HCT116 (cell line): ENCODE measurements around the gene ARHGAP8. TPM values are rescaled to one million over a fixed set of nuclear protein-coding genes. Genes with fewer than 3 reads are reported as not detected.

Experiments
- ATAC-seq: fragments of 200-7000 bp; cut with Tn5 transposase; 2 replicates; pipeline ENCODE4 v1.9.1; 2020; ENCODE audit warnings: mild to moderate bottlenecking, moderate library complexity
- BruUV-seq: library from RNA; stranded (reverse); fragments of 400-500 nt; replicated peaks from 2 replicates; lab custom pipeline; 2021; lab: Mats Ljungman, UMichigan
- CTCF ChIA-PET: fragments of 300-600 bp; sonication (Branson Sonifier 250); formaldehyde crosslinking; loops from one replicate; lab custom pipeline; 2021; ENCODE audit warnings: antibody characterized with exemption; lab: Charles Lee
- POLR2A ChIA-PET: fragments of 300-600, 350-600 bp; sonication (Branson Sonifier 250); formaldehyde crosslinking; loops from one replicate; lab custom pipeline; 2021; ENCODE audit warnings: antibody characterized with exemption; lab: Charles Lee
- RAD21 ChIA-PET, 2 experiments: fragments of 300-600 bp; sonication (Branson Sonifier 250); formaldehyde crosslinking; loops; one replicate each; lab custom pipeline; 2023; ENCODE audit warnings: low total read pairs in 2 of 2; ENCODE audit not compliant: uncharacterized antibody in 2 of 2, unreplicated experiment in 2 of 2, low non-redundant PET in 1 of 2; lab: Charles Lee
- DNase-seq: peaks from one replicate; pipeline ENCODE4 v3.0.0-alpha.2; 2010; ENCODE audit warnings: low read depth, low spot score
- H2AFZ ChIP-seq: fragments of 200-600 bp; shearing (Covaris generic), sonication (generic); 2 replicates; pipeline ENCODE4 v1.6.1; 2017; ENCODE audit warnings: low read depth, mixed run types, mixed read lengths, antibody characterized with exemption, low read length; ENCODE audit not compliant: poor library complexity, severe bottlenecking
- H3K27ac ChIP-seq: 2 replicates; pipeline ENCODE4 v1.5.1; 2012; ENCODE audit warnings: low read depth, low read length
- H3K27me3 ChIP-seq: fragments of 200-600 bp; sonication (generic); 2 replicates; pipeline ENCODE4 v1.6.1; 2016; ENCODE audit warnings: mixed run types, low read length, mixed read lengths; ENCODE audit not compliant: insufficient read depth
- H3K36me3 ChIP-seq, 2 experiments: fragments of 200-500 bp in 1 of 2; fragments of 200-600 bp in 1 of 2; sonication (Bioruptor generic) in 1 of 2; sonication (generic) in 1 of 2; 2 replicates each; pipeline versions ENCODE4 v1.5.1 to v1.6.1; 2014 to 2016; ENCODE audit warnings: low read length in 2 of 2, inconsistent platforms in 1 of 2, mixed read lengths in 1 of 2, mixed run types in 1 of 2; ENCODE audit not compliant: insufficient read depth in 2 of 2, control insufficient read depth in 1 of 2
- H3K4me1 ChIP-seq, 2 experiments: fragments of 200-600 bp in 1 of 2; sonication (generic) in 1 of 2; 2 replicates each; pipeline versions ENCODE4 v1.5.1 to v1.6.1; 2012 to 2017; ENCODE audit warnings: low read length in 2 of 2, inconsistent platforms in 1 of 2, mild to moderate bottlenecking in 1 of 2, mixed read lengths in 1 of 2, mixed run types in 1 of 2, moderate library complexity in 1 of 2; ENCODE audit not compliant: insufficient read depth in 2 of 2, control insufficient read depth in 1 of 2
- H3K4me2 ChIP-seq: fragments of 200-600 bp; sonication (generic); 2 replicates; pipeline ENCODE4 v1.6.1; 2017; ENCODE audit warnings: mixed run types, low read length, mixed read lengths
- H3K4me3 ChIP-seq, 2 experiments: fragments of 200-600 bp in 1 of 2; sonication (generic) in 1 of 2; replicated peaks in 1 of 2; 2 replicates each; pipeline ENCODE4 v1.5.1; 2011 to 2016; ENCODE audit warnings: low read length in 2 of 2, control low read depth in 1 of 2, low read depth in 1 of 2, mild to moderate bottlenecking in 1 of 2, mixed read lengths in 1 of 2, mixed run types in 1 of 2
- H3K79me2 ChIP-seq: fragments of 200-600 bp; sonication (generic); 2 replicates; pipeline ENCODE4 v1.6.1; 2017; ENCODE audit warnings: mild to moderate bottlenecking, mixed run types, low read length, moderate library complexity, mixed read lengths; ENCODE audit not compliant: insufficient read depth
- H3K9ac ChIP-seq: fragments of 200-600 bp; sonication (generic); 2 replicates; pipeline ENCODE4 v1.6.1; 2016; ENCODE audit warnings: low read length, mixed read lengths
- H3K9me2 ChIP-seq: fragments of 200-600 bp; sonication (generic), shearing (Covaris generic); 2 replicates; pipeline ENCODE4 v1.6.1; 2017; ENCODE audit warnings: mixed run types, mild to moderate bottlenecking, moderate library complexity; ENCODE audit not compliant: insufficient read depth
- H3K9me3 ChIP-seq, 2 experiments: fragments of 200-500 bp in 1 of 2; fragments of 200-600 bp in 1 of 2; sonication (Bioruptor generic) in 1 of 2; sonication (generic) in 1 of 2; 2 replicates each; pipeline ENCODE4 v1.6.1; 2014 to 2017; ENCODE audit warnings: low read length in 2 of 2, mixed read lengths in 2 of 2, inconsistent platforms in 1 of 2, low read depth in 1 of 2, mild to moderate bottlenecking in 1 of 2, mixed run types in 1 of 2, moderate library complexity in 1 of 2; ENCODE audit not compliant: control insufficient read depth in 1 of 2, insufficient read depth in 1 of 2
- H4K20me1 ChIP-seq: fragments of 200-600 bp; sonication (generic), shearing (Covaris generic); 2 replicates; pipeline ENCODE4 v1.6.1; 2017; ENCODE audit warnings: mixed run types, mild to moderate bottlenecking, moderate library complexity; ENCODE audit not compliant: insufficient read depth
- CBX3 ChIP-seq: IDR thresholded peaks from 2 replicates; pipeline ENCODE4 v1.6.1; 2012; ENCODE audit warnings: low read depth
- CEBPB ChIP-seq: IDR thresholded peaks from 2 replicates; pipeline ENCODE4 v1.6.1; 2012; ENCODE audit warnings: low read depth
- EGR1 ChIP-seq: IDR thresholded peaks from 2 replicates; pipeline ENCODE4 v1.6.1; 2012; ENCODE audit warnings: low read depth
- EZH2 ChIP-seq: fragments of 200-600 bp; sonication (generic); IDR thresholded peaks from 2 replicates; pipeline ENCODE4 v1.6.1; 2017; ENCODE audit warnings: antibody characterized with exemption, mixed run types
- EZH2phosphoT487 ChIP-seq: fragments of 200-600 bp; IDR thresholded peaks from 2 replicates; pipeline ENCODE4 v1.6.1; 2018; ENCODE audit warnings: antibody characterized with exemption, borderline replicate concordance
- FOSL1 ChIP-seq: IDR thresholded peaks from 2 replicates; pipeline ENCODE4 v1.6.1; 2012; ENCODE audit warnings: low read depth
- POLR2AphosphoS5 ChIP-seq: IDR thresholded peaks from 2 replicates; pipeline ENCODE4 v1.6.1; 2011; ENCODE audit warnings: mild to moderate bottlenecking, low read depth, low read length, moderate library complexity
- RAD21 ChIP-seq: IDR thresholded peaks from 2 replicates; pipeline ENCODE4 v1.6.1; 2012; ENCODE audit warnings: low read depth, mild to moderate bottlenecking
- SIN3A ChIP-seq: IDR thresholded peaks from 2 replicates; pipeline ENCODE4 v1.6.1; 2012; ENCODE audit warnings: low read depth
- SP1 ChIP-seq: IDR thresholded peaks from 2 replicates; pipeline ENCODE4 v1.6.1; 2012; ENCODE audit warnings: low read depth
- SRF ChIP-seq: IDR thresholded peaks from 2 replicates; pipeline ENCODE4 v1.6.1; 2012; ENCODE audit warnings: low read depth
- YY1 ChIP-seq: IDR thresholded peaks from 2 replicates; pipeline ENCODE4 v1.6.1; 2011; ENCODE audit warnings: low read length, low read depth, moderate library complexity, mild to moderate bottlenecking; ENCODE audit not compliant: insufficient replicate concordance; ENCODE audit errors: extremely low read depth
- ZBTB33 ChIP-seq: IDR thresholded peaks from 2 replicates; pipeline ENCODE4 v1.6.1; 2011; ENCODE audit warnings: mild to moderate bottlenecking, low read length, moderate library complexity; ENCODE audit not compliant: insufficient replicate concordance; ENCODE audit errors: extremely low read depth
- intact Hi-C: fragments of 100-400 bp; cut with micrococcal nuclease; formaldehyde crosslinking; loops from 2 replicates; pipeline ENCODE4 v1.10.0; 2022
- total RNA-seq: library from RNA; stranded (reverse); gene quantifications from one replicate; pipeline ENCODE4 v1.2.1, GENCODE V29; 2021; ENCODE audit not compliant: unreplicated experiment
- TF ChIP-seq, protein P1 (sequence below): IDR thresholded peaks from 2 replicates; pipeline ENCODE4 v1.6.1; 2012

Gene ARHGAP8
- total RNA-seq, 1 experiment from 2014 or later = 67.5 TPM

- ChIA-PET CTCF (no interaction called here), RAD21 (no interaction called here), POLR2A (no interaction called here)
- no peaks in the 10 kb centered on the region for H3K9me2 ChIP-seq
- no peak for ATAC-seq
- no peak overlapping the region for H3K4me2 ChIP-seq
- intact Hi-C loops = no loop called here
- H3K4me3 ChIP-seq = no peak overlapping the region
- H3K9ac ChIP-seq = no peak overlapping the region
- H3K9me3 ChIP-seq = no peaks in the 10 kb centered on the region
- TF ChIP-seq RAD21 = no peak
- TF ChIP-seq EZH2phosphoT487 = no peak
- no peak for TF ChIP-seq CEBPB
- TF ChIP-seq, protein P1, sequence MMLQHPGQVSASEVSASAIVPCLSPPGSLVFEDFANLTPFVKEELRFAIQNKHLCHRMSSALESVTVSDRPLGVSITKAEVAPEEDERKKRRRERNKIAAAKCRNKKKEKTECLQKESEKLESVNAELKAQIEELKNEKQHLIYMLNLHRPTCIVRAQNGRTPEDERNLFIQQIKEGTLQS = no peak
- TF ChIP-seq CBX3 = no peak
- TF ChIP-seq SIN3A = no peak
- DNase-seq = no peak
- H2AFZ ChIP-seq = no peak overlapping the region
- no peaks in the 10 kb centered on the region for H3K27me3 ChIP-seq
- H4K20me1 ChIP-seq = peaks cover 8% of the 10 kb centered on the region; the same call in 1 of the 2 replicates
- BruUV-seq = no TSS peak
- H3K79me2 ChIP-seq = peaks cover 90% of the 10 kb centered on the region
- H3K27ac ChIP-seq = no peak overlapping the region
- H3K36me3 ChIP-seq = peaks cover 0 to 4% of the 10 kb centered on the region in 2 experiments; a peak in 2 of 4 replicates
- no peaks in the 10 kb centered on the region; a peak in 1 of 4 replicates for H3K4me1 ChIP-seq
These were observed 12.0 kb downstream of the ARHGAP8 start for GRCh38 chr22:44764373-44764772.

DNA sequence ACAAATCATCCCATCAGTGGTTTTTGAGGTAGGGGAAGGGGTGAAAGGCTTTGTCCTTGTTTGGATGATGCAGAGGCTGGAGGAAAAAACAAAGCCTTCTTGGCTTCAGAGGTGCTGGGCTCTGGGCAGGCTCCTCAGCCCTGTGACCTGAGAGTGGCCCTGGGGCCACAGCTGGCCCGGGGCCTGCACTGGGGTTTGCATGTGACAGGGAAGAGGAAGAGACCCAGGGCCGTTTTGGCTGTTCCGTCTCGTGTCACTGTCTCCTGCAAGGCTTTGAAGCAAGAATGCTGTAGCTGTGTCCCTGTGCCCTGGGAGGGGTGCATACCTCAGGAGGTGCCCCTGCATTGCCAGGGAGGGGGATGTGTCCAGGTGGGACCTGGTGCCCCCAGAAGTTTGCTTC, 12.6 kb downstream of the ARHGAP8 start:
- no peak for DNase-seq
- H3K27ac ChIP-seq = no peak overlapping the region
- no peak overlapping the region for H2AFZ ChIP-seq
- peaks cover 90% of the 10 kb centered on the region for H3K79me2 ChIP-seq
- intact Hi-C loops = no loop called here
- no peaks in the 10 kb centered on the region; a peak in 2 of 4 replicates for H3K36me3 ChIP-seq
- no peak for TF ChIP-seq YY1
- no peak for TF ChIP-seq SRF
- TF ChIP-seq FOSL1 = no peak
- no peak for TF ChIP-seq POLR2AphosphoS5
- TF ChIP-seq SP1 = no peak
- no peak for TF ChIP-seq CBX3
- TF ChIP-seq EGR1 = no peak
- no peak for TF ChIP-seq ZBTB33
- no peak for TF ChIP-seq EZH2
- TF ChIP-seq, all 23 proteins: peak for 0
- H3K9me3 ChIP-seq = no peaks in the 10 kb centered on the region
- H3K4me1 ChIP-seq = peaks cover 0 to 6% of the 10 kb centered on the region in 2 experiments; a peak in 1 of 4 replicates
- BruUV-seq = no TSS peak
- H3K4me3 ChIP-seq = no peak overlapping the region
- ATAC-seq = no peak
- H3K9me2 ChIP-seq = no peaks in the 10 kb centered on the region
- RAD21 ChIA-PET = no interaction called here
- peaks cover 8% of the 10 kb centered on the region; the same call in 1 of the 2 replicates for H4K20me1 ChIP-seq
- CTCF ChIA-PET = no interaction called here
- no peaks in the 10 kb centered on the region for H3K27me3 ChIP-seq
- no peak overlapping the region for H3K9ac ChIP-seq
- POLR2A ChIA-PET = interaction anchor here (0.5 kb wide), 1 partner anchor 47 kb away, joined by 3 read pairs; no protein-coding TSS in a partner anchor
- H3K4me2 ChIP-seq = no peak overlapping the region
